B cell (primary cell): ENCODE data around the gene MFSD6L. TPM values are rescaled to one million over a fixed set of nuclear protein-coding genes. Genes with fewer than 3 reads are reported as not detected.

Experiments used
- ATAC-seq: fragments of 200-7000 bp; cut with Tn5 transposase; one replicate; pipeline ENCODE4 v1.10.0; 2021; ENCODE audit warnings: low read depth, mild to moderate bottlenecking, moderate number of reproducible peaks, moderate library complexity
- CTCF ChIA-PET: fragments of 350-600 bp; sonication (Branson Sonifier 250); formaldehyde crosslinking; loops from one replicate; lab custom pipeline; 2021; ENCODE audit warnings: antibody characterized with exemption, inconsistent platforms; lab: Charles Lee
- POLR2A ChIA-PET: fragments of 350-600 bp; sonication (Branson Sonifier 250); formaldehyde crosslinking; loops from one replicate; lab custom pipeline; 2021; ENCODE audit warnings: antibody characterized with exemption; lab: Charles Lee
- DNase-seq: peaks from one replicate; pipeline ENCODE4 v3.0.0; 2013
- H2AFZ ChIP-seq: 2 replicates; pipeline ENCODE4 v1.6.1; 2012; ENCODE audit warnings: mild to moderate bottlenecking, low read depth, low read length; ENCODE audit not compliant: insufficient read depth, poor library complexity, severe bottlenecking
- H3K27ac ChIP-seq, 2 donors: 1 replicate in 1 of 2; 2 replicates in 1 of 2; pipeline ENCODE4 v1.5.1; 2012 to 2013; ENCODE audit warnings: low read length in 2 of 2, mild to moderate bottlenecking in 2 of 2, moderate library complexity in 1 of 2
- H3K27me3 ChIP-seq, 4 experiments: fragments of 200-600 bp in 1 of 4; sonication (generic) in 1 of 4; replicated peaks in 1 of 4; 1 replicate in 2 of 4; 2 replicates in 2 of 4; pipeline versions ENCODE4 v1.6.1 to v1.7.0; 2013 to 2016; ENCODE audit warnings: low read length in 3 of 4, mild to moderate bottlenecking in 2 of 4, mixed read lengths in 1 of 4, moderate library complexity in 1 of 4; ENCODE audit not compliant: insufficient read depth in 4 of 4, control insufficient read depth in 3 of 4; ENCODE audit errors: control extremely low read depth in 1 of 4
- H3K36me3 ChIP-seq, 2 experiments: replicated peaks in 1 of 2; 1 replicate in 1 of 2; 2 replicates in 1 of 2; pipeline versions ENCODE4 v1.6.1 to v1.7.1; 2013; ENCODE audit warnings: low read length in 1 of 2; ENCODE audit not compliant: insufficient read depth in 2 of 2, control insufficient read depth in 1 of 2; ENCODE audit errors: control extremely low read depth in 1 of 2, extremely low read depth in 1 of 2
- H3K4me1 ChIP-seq, 2 donors: fragments of 200-600 bp in 1 of 2; sonication (generic) in 1 of 2; 1 replicate in 1 of 2; 2 replicates in 1 of 2; pipeline versions ENCODE4 v1.5.1 to v1.6.1; 2013 to 2017; ENCODE audit warnings: low read length in 2 of 2; ENCODE audit not compliant: control insufficient read depth in 2 of 2, insufficient read depth in 2 of 2
- H3K4me2 ChIP-seq: replicated peaks from 2 replicates; pipeline ENCODE3; 2012; ENCODE audit warnings: mild to moderate bottlenecking, low read depth, low read length; ENCODE audit not compliant: poor library complexity, severe bottlenecking
- H3K4me3 ChIP-seq, 5 experiments: fragments of 200-600 bp in 1 of 5; sonication (generic) in 1 of 5; 1 replicate in 3 of 5; 2 replicates in 2 of 5; pipeline versions ENCODE4 v1.5.1 to v1.7.0; 2011 to 2016; ENCODE audit warnings: low read length in 4 of 5, mild to moderate bottlenecking in 4 of 5, low read depth in 2 of 5, control low read depth in 1 of 5, moderate library complexity in 1 of 5; ENCODE audit not compliant: insufficient read depth in 1 of 5; ENCODE audit errors: control extremely low read depth in 1 of 5, extremely low read depth in 1 of 5
- H3K79me2 ChIP-seq: fragments of 200-600 bp; sonication (generic); one replicate; pipeline ENCODE4 v1.6.0; 2016; ENCODE audit warnings: low read length; ENCODE audit not compliant: control insufficient read depth, insufficient read depth
- H3K9ac ChIP-seq: fragments of 200-600 bp; sonication (generic); 2 replicates; pipeline ENCODE4 v1.6.1; 2017; ENCODE audit warnings: mild to moderate bottlenecking, low read length, moderate library complexity
- H3K9me3 ChIP-seq, 3 donors: one replicate each; pipeline versions ENCODE4 v1.6.1 to v1.7.1; 2013; ENCODE audit warnings: low read length in 2 of 3; ENCODE audit not compliant: control insufficient read depth in 2 of 3, insufficient read depth in 1 of 3; ENCODE audit errors: control extremely low read depth in 1 of 3
- H4K20me1 ChIP-seq: 2 replicates; pipeline ENCODE4 v1.6.0; 2012; ENCODE audit warnings: mild to moderate bottlenecking, low read length; ENCODE audit not compliant: insufficient read depth, control insufficient read depth, poor library complexity, severe bottlenecking
- H3K27ac Mint-ChIP-seq: one replicate; pipeline ENCODE4 v1.8.0; 2021; ENCODE audit warnings: mixed read lengths
- H3K27me3 Mint-ChIP-seq: one replicate; pipeline ENCODE4 v1.8.0; 2021; ENCODE audit warnings: mixed read lengths
- H3K4me1 Mint-ChIP-seq: one replicate; pipeline ENCODE4 v1.8.0; 2021; ENCODE audit warnings: mixed read lengths
- H3K4me3 Mint-ChIP-seq: one replicate; pipeline ENCODE4 v1.8.0; 2021; ENCODE audit warnings: mixed read lengths
- H3K9me3 Mint-ChIP-seq: one replicate; pipeline ENCODE4 v1.8.0; 2022; ENCODE audit warnings: mixed read lengths; ENCODE audit not compliant: insufficient read depth
- CTCF ChIP-seq: fragments of 200-600 bp; IDR thresholded peaks from one replicate; pipeline ENCODE4 v1.8.0; 2022; ENCODE audit warnings: antibody characterized with exemption, mild to moderate bottlenecking
- EZH2 ChIP-seq: IDR thresholded peaks from 2 replicates; pipeline ENCODE4 v1.6.1; 2012; ENCODE audit warnings: borderline replicate concordance, low read depth, mild to moderate bottlenecking, moderate library complexity, low read length; ENCODE audit not compliant: insufficient read depth, poor library complexity, severe bottlenecking
- WGBS: methylation state at CpG from one replicate; pipeline ENCODE4 v1.1.5; 2013; ENCODE audit warnings: missing lambda C conversion rate; ENCODE audit not compliant: insufficient coverage; 5-methylcytosine and 5-hydroxymethylcytosine counted together
- intact Hi-C: fragments of 100-400 bp; cut with micrococcal nuclease; formaldehyde crosslinking; loops from one replicate; pipeline ENCODE4 v1.10.0; 2022
- polyA plus RNA-seq: library from polyadenylated mRNA; depleted of rRNA; stranded (reverse); fragments of >200 nt; gene quantifications from 2 replicates; pipeline ENCODE4 v1.2.3, GENCODE V29; 2012
- total RNA-seq, 2 donors: library from RNA; stranded (reverse); fragments of 120-200 nt in 1 of 2; gene quantifications; 1 replicate in 1 of 2; 2 replicates in 1 of 2; pipeline versions ENCODE4 v1.2.3 to v1.2.4, GENCODE V29; 2013 to 2022

The MFSD6L gene
- total and polyA plus RNA-seq, 2 donors (not counting 1 experiment from before 2014, with no cell fraction given), result 0.24 to 0.37 TPM

GRCh38 chr17:8806926-8807550, 7.9 kb upstream of the MFSD6L start:
- CTCF ChIA-PET, result interaction anchor here (0.7 to 5.3 kb wide), 9 partner anchors 14 to 191 kb away, joined by 3 to 41 read pairs (median 5); no protein-coding TSS in a partner anchor
- Histone ChIP-seq H3K4me3 (peak overlapping the region in 2 of 5 experiments; percentile 10 to 26), H3K4me2 (peak overlapping the region; percentile 75), H3K27me3 (no peaks in the 10 kb centered on the region), H3K36me3 (no peaks in the 10 kb centered on the region), H2AFZ (no peak overlapping the region), H3K27ac (peak overlapping the region; percentile 95 to 97), H4K20me1 (no peaks in the 10 kb centered on the region), H3K9ac (peak overlapping the region; percentile 39), H3K79me2 (no peaks in the 10 kb centered on the region), H3K9me3 (peaks cover 0 to 17% (median 7%) of the 10 kb centered on the region in 3 donors), H3K4me1 (peaks cover 36 to 42% of the 10 kb centered on the region in 2 donors)
- peaks cover 4% of the 10 kb centered on the region for H3K27me3 Mint-ChIP-seq
- peak overlapping the region; percentile 95 for H3K27ac Mint-ChIP-seq
- peaks cover 44% of the 10 kb centered on the region for H3K4me1 Mint-ChIP-seq
- peak; percentile 89 for ATAC-seq
- TF ChIP-seq CTCF (no peak), EZH2 (no peak)
- intact Hi-C loops, result loop anchor here (1.0 kb wide), 1 partner anchor 51 kb away; no protein-coding TSS in a partner anchor
- H3K4me3 Mint-ChIP-seq, result peak overlapping the region; percentile 76
- H3K9me3 Mint-ChIP-seq, result peaks cover 9% of the 10 kb centered on the region
- POLR2A ChIA-PET, result interaction anchor here (0.7 to 3.1 kb wide), 3 partner anchors 36 to 159 kb away, joined by 3 to 10 read pairs (median 7); partner anchors contain the start of gene PIK3R5
- peak; percentile 88 for DNase-seq
- 17% methylated on average over 1 of the region's 4 CpGs for WGBS
